GM21619 (cell line): ENCODE data around the gene CEP164.
"Not testable (repeated sequence)": the region's sequence is repeated elsewhere in the genome, so short reads cannot be mapped to it uniquely, and the experiment has no call there.

Experiments
- ATAC-seq: cut with Tn5 transposase; IDR thresholded peaks from one replicate; pipeline ENCODE4 v1.9.1; 2021; ENCODE audit not compliant: unreplicated experiment

The CEP164 gene

DNA sequence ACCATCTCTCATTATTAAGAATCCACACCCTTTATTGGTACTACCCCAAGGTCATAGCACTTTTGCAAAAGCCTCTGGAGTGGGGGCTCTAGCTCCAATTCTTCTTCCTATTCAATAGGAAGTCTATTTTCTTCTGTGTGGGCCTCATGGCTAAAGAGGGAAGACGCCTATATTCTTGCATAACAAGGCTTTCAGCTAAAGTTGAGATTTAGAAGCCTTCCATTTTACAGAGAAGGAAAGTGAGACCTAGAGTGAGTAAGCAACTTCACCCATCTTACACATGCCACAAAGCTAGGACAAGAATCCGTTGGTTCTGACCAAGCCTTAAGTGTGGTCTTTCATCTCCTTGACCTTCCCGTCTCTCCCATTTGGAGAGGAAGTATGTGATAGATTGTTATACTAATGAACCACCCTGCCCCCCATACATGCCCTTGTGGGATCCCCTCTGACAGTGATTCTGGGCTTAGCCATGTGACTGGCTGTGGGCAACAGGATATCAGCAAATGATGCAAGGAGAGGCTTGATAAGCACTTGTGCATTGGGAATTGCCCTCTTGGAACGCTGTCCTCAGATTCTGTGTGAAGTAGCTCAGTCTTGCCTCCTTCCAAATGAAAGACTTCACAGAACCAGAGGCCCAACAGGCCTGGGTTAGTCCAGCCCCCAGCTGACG lies 23.9 kb upstream of the CEP164 start:
- no peak for ATAC-seq

DNA sequence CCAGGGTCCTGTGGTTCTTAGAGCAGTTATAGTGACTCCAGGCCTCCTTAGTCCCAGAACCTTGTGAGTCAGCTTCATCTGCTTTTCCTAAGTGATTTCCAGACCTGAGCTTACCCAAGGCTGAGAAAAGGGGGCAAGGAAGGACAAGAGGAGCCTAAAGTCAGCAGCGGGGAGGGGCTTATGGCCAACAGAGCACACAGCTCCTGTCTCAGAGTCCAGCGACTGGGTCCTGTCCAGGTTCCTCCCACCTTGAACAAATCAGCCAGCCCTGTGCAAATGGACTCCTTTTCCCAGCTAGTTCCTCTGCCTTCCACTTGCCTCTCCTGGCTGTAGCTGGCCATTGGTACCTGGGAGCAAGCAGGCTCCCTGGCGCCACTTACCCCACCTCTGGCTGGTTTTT lies 22.5 kb upstream of the CEP164 start:
- no peak for ATAC-seq

DNA sequence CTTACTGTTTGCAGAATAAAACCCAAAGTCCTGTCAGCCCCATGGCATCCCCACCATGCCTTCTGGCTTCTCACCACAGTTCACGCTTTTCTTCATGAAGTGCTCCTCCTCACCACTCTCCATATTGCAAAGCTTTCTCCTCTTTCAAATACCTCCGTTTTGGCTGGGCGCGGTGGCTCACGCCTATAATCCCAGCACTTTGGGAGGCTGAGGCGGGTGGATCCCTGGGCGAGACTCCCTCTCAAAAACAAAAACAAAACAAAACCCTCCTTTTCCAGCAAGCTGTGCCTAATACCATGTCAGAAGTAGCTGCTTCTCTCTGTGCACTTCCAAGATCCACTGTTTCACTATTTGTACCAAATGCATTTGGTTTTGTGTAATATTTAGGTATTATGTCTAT lies 18.3 kb upstream of the CEP164 start:
- ATAC-seq, result no peak

DNA sequence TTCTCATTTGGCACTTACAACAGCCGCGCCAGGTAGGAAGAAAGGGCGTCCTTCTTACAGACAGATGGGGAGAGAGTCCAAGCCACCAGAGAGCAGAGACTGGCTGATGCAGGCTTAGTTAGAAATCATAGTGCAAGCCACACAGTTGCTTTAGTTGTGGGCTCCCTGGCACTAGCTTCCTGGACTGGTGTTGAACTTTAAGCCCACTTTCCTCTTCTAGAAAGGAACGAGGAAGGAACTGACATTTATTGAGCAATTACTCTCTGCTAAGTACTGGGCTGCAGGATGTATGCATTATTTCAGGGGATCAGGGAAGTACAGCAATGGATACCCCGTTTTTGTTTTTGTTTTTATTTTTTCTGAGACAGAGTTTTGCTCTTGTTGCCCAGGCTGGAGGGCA lies 14.6 kb upstream of the CEP164 start:
- no peak for ATAC-seq

- no peak for ATAC-seq
These were observed 13.6 kb upstream of the CEP164 start for GRCh38 chr11:117313828-117314768.

DNA sequence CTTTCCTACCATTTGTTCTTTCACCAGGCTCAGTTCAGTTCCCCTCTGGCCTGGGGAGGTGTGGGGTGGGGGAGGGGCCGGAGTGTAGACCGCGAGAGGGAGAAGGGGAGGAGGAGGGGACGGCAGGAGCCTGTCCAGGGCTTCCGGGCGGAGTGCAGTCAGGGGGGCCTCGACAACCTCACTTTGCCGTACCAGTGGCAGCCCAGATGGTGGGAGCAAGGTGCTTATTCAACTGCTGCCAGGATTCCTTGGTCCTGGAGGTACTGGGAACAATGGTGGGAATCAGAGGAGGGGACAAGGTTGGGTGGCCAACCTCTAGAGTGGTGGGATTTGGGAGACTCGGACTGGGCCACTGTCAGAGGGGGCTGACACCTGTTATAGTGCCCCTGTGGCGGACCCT lies 12.8 kb upstream of the CEP164 start:
- ATAC-seq, result no peak

DNA sequence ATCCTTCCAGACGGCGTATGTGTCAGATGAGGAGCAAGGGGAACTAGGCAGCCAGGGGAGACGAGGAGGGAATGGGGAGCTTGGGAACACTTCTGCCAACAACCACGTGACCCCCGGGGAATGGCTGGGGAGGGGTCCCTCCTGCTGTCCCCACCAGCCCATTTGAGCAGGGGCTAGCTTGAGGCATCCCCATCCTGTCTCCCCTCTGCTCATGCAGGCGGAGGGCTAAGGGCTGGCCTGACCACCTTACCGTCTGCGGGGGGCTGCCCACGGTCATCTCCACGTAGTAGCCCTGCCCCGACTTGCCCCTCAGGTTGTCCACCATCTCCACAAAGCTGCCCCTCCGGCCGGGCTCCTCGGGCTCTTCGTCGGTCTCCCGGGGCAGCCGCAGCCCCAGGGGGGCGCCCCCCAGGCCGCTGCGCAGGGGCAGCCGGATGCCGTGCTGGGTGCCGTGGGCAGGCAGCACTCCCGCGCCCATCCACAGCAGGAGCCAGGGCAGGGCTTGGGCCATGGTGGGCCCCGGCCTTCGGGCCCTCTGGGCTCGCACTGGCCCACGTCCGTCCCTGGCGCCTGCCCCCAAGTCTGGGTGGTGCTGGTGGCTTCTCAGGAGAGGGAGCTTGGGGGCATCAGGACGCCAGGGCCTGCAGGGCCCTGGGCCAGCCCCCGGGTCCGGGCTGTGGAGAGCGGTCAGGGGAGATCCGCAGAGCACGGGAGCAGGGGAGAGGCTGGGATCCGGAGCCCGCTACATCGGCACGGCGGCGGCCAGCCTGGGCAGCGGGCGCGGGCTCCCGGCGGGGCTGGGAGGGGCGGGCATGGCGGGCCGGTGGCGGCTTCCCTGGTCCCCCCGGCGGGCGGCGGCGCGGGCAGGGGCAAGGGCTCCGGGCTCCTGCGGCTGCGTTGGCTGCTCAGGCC lies 12.1 kb upstream of the CEP164 start:
- no peak for ATAC-seq

GRCh38 chr11:117316197-117316961 lies 11.3 kb upstream of the CEP164 start, which contains the start of gene BACE1:
TSS of gene BACE1 (minus strand) at chr11:117316256. CDS start at chr11:117315795, 461 bp downstream.
- no peak for ATAC-seq

GRCh38 chr11:117318738-117319137 lies 8.9 kb upstream of the CEP164 start:
- no peak for ATAC-seq

DNA sequence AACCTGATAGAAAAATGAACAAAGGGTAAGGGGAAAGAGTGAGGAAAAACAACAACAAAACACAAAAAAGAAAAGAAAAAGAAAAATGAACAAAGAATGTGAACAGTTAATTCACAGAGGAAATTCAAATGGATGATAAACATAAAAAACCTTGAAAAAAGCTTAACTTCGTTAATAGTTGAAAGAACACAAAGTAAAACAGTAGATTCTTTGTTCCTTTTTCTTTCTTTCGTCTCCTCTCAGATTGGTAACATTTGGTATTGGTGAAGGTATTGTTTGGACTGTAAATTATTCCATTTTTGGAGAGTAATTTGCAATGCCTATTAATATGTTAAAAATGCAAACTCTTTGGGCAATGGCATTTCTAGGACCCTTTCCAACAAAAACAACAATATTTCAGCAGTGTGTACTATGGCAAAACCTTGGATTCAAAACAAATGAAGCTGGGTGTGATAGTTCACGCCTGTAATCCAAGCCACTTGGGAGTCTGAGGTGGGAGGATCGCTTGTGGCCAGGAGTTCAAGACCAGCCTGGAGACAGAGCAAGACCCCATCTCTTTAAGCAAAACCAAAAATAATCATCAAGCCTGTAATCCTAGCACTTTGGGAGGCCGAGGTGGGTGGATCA lies 8.3 kb upstream of the CEP164 start:
- ATAC-seq, result no peak

DNA sequence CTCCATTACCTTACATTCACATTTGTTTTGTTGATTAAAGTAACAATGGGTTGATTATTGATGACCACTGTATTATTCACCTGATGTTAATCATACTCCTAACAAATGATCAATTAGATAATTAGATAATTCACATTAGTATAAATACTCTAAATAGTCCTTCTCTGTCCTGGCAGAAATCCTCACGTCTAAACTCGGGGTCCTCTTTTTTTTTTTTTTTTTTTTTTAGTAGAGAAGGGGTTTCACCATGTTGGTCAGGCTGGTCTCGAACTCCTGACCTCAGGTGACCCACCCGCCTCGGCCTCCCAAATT lies 443 bp upstream of the CEP164 start:
- not testable (repeated sequence) for ATAC-seq

GRCh38 chr11:117328375-117329010 lies 839 bp downstream of the CEP164 start:
- ATAC-seq, result peak; percentile 5

GRCh38 chr11:117332843-117333242 lies 5.2 kb downstream of the CEP164 start:
- no peak for ATAC-seq

- ATAC-seq, result no peak
These were observed 6.3 kb downstream of the CEP164 start for GRCh38 chr11:117333917-117334316.

DNA sequence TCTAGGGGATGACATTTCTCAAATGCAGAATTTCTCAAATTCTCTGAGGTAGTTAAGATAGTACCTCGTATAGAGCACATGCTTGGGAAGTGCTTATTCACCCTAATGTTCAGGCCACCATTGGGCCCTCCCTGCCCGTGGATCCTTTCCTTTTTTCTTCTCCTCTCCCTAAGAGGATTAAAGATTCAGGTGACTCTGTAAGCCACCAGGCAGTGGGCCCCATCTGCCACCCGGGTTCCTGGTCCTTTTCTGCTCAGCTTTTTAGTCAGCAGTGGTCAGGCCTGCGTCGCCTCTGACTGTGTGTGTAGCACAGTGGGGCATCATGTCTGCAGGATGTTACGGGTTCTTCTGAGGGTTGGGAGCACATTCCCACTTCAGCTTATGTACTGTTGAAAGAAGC lies 7.2 kb downstream of the CEP164 start:
- ATAC-seq, result no peak

DNA sequence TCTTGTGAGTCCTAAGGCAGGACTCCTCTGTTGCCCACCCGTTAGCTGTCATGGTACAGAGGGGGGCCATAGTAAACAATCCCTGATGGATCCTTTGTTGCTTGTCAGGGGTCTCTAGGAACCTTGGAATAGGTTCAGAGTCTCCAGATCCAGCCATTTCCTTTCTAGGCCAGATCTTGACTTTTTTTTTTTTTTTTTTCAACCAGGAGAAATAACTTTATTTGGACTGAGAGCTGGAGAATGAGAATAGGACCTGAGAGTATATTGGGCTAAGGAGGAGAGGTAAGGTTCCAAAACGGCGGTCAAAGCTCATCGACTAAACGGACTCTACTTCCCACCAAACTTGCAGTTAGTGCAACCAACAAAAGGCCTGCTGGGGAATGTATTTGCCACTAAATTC lies 7.7 kb downstream of the CEP164 start:
- ATAC-seq, result no peak

- ATAC-seq, result no peak
These were observed 9.4 kb downstream of the CEP164 start for GRCh38 chr11:117337076-117337475.

DNA sequence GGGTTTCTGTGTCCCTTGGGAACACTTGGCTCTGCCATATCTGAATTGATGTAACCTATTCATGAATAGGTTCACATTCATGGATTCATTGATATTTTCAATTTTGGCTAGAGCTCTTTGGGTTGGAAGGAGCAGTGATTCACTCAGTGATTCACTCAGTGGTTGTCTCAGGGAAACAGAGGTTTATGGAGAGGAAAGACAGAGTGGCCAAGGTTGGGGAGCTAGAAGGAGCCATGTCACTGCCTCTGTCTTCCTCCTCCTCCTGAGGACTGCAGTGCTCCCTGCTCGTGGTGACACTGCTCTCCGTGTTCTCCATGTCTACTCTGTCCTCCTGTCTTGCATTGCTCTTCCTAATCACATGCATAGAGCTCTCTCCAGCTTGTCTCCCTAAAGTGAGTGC lies 17.4 kb downstream of the CEP164 start:
- no peak for ATAC-seq

- ATAC-seq, result no peak
These were observed 26.9 kb downstream of the CEP164 start for GRCh38 chr11:117354550-117354949.
